Heart right ventricle (tissue), 16 donors: Measurements from ENCODE around the gene CDH11. TPM values are rescaled to one million over a fixed set of nuclear protein-coding genes. Genes with fewer than 3 reads are reported as not detected.

Source experiments
- ATAC-seq, 8 donors: fragments of 200-7000 bp; cut with Tn5 transposase; one replicate each; pipeline ENCODE4 v1.9.1; 2020; ENCODE audit warnings: mild to moderate bottlenecking in 8 of 8, moderate library complexity in 8 of 8, moderate number of reproducible peaks in 1 of 8
- DNase-seq, 2 donors: peaks; one replicate each; pipeline ENCODE4 v3.0.0-alpha.2; 2020
- H3K27ac ChIP-seq, 10 donors: fragments of 200-600 bp; sonication (generic) in 2 of 10; one replicate each; pipeline versions ENCODE4 v1.5.0 to v1.8.0; 2020 to 2022; ENCODE audit warnings: mild to moderate bottlenecking in 3 of 10
- H3K27me3 ChIP-seq, 7 donors: fragments of 200-600 bp; one replicate each; pipeline ENCODE4 v1.8.0; 2021 to 2022; ENCODE audit warnings: mild to moderate bottlenecking in 2 of 7
- H3K36me3 ChIP-seq, 9 donors: fragments of 200-600 bp; sonication (generic) in 1 of 9; one replicate each; pipeline versions ENCODE4 v1.5.0 to v1.8.0; 2020 to 2022; ENCODE audit warnings: mild to moderate bottlenecking in 2 of 9
- H3K4me1 ChIP-seq, 9 donors: fragments of 200-600 bp; sonication (generic) in 1 of 9; one replicate each; pipeline versions ENCODE4 v1.5.0 to v1.8.0; 2020 to 2022; ENCODE audit warnings: mild to moderate bottlenecking in 4 of 9
- H3K4me3 ChIP-seq, 10 donors: fragments of 200-600 bp; sonication (generic) in 2 of 10; one replicate each; pipeline versions ENCODE4 v1.5.0 to v1.8.0; 2020 to 2022; ENCODE audit warnings: mild to moderate bottlenecking in 7 of 10, moderate library complexity in 2 of 10
- H3K9me3 ChIP-seq, 11 donors: fragments of 200-600 bp in 10 of 11; sonication (generic) in 2 of 11; one replicate each; pipeline versions ENCODE4 v1.5.0 to v1.8.0; 2013 to 2022; ENCODE audit warnings: mild to moderate bottlenecking in 2 of 11, control low read depth in 1 of 11, moderate library complexity in 1 of 11
- CTCF ChIP-seq, 9 donors: fragments of 200-600 bp; sonication (generic) in 2 of 9; IDR thresholded peaks; one replicate each; pipeline versions ENCODE4 v1.5.0 to v1.8.0; 2021 to 2022; ENCODE audit warnings: antibody characterized with exemption in 9 of 9, mild to moderate bottlenecking in 5 of 9, moderate library complexity in 1 of 9
- WGBS, 2 donors: extraction: QIAGEN DNeasy Blood & Tissue Kit; methylation state at CpG; one replicate each; pipeline ENCODE4 v1.1.7; 2013; ENCODE audit warnings: inconsistent platforms in 1 of 2; 5-methylcytosine and 5-hydroxymethylcytosine counted together
- intact Hi-C, 10 donors: fragments of 100-400 bp; cut with DNase I; formaldehyde crosslinking; loops; one replicate each; pipeline versions ENCODE4 v1.11.1 to v1.14.2; 2022
- polyA plus RNA-seq, 2 donors: library from polyadenylated mRNA; stranded (reverse); fragments of 200-250 nt; gene quantifications; one replicate each; pipeline ENCODE4 v1.2.3, GENCODE V29; 2013
- total RNA-seq, 10 donors: library from RNA; stranded (reverse); fragmentation: NEBNext Ultra II Directional in 3 of 10; extraction: Animal tissue kit (Norgen Biotek cat#: 25700) in 3 of 10; gene quantifications; one replicate each; pipeline versions ENCODE4 v1.2.1 to v1.2.4, GENCODE V29; 2021 to 2023
- donor health status: Arrhythmogenic right ventricular cardiomyopathy.
- donor health status: ischemic (EF 13 %, LVEDD 7.1; RV severe dilation, severe dysfunction).
- donor health status: healthy with polysubstance abuse.
- donor health status: DM: no; HTN: yes; CAD: no.
- donor health status: DM: no; HTN: no; CAD: no.
- donor health status: ischemic (EF 25% LVEDD 6.9; RV normal size, moderate dysfunction).
- donor health status: ischemic (EF 25% LVEDD 5.7; RV mildly dilated, moderate dysfunction).
- donor health status: healthy.
- donor health status: DM: yes; HTN: yes; CAD: no.
- donor health status: Ischemic cardiomyopathy.
- donor health status: ischemic (EF 35%, LVEDD 5.7; RV mildly dilated, moderate dysfunction).
- donor health status: nonischemic (EF 11% LVEDD 7.7; RV severe dilation, severe dysfunction).
- donor health status: DM: yes; HTN: yes; CAD: no.
- donor health status: PGD.
- donor health status: ischemic (EF 29% LVEDD 5.4; RV normal size, mild dysfunction).
- donor health status: nonischemic (EF 23%, LVEDD 6.1; RV moderate dilation, normal function).

Gene CDH11
- total and polyA plus RNA-seq, 12 donors, result 1.7 to 29.6 (median 6.5) TPM

GRCh38 chr16:65117811-65118448 is 3.9 kb downstream of the CDH11 start:
- peak; percentile 75 to 93 (median 90) for TF ChIP-seq CTCF (IDR thresholded peaks at IDR 0.05)
- H3K27me3 ChIP-seq, result peaks cover 0 to 41% (median 16%) of the 10 kb centered on the region in 7 donors
- intact Hi-C loops, result loop anchor here in 7 of 10 donors (5.0 to 10.0 kb wide), 8 partner anchors 136 to 1753 kb away; no protein-coding TSS in a partner anchor
- no peak overlapping the region for H3K27ac ChIP-seq
- H3K4me3 ChIP-seq, result no peak overlapping the region
- 5 to 8% methylated on average over 8 of the region's 8 CpGs for WGBS, 2 donors
- H3K9me3 ChIP-seq, result no peaks in the 10 kb centered on the region
- H3K4me1 ChIP-seq, result peaks cover 0 to 33% (median 9%) of the 10 kb centered on the region in 9 donors
- DNase-seq (peak; percentile 53 to 72), ATAC-seq (peak in 7 of 8 donors; percentile 35 to 70 (median 64))
- peaks cover 0 to 9% (median 0%) of the 10 kb centered on the region in 9 donors for H3K36me3 ChIP-seq

- Histone ChIP-seq H3K4me3 (no peak overlapping the region), H3K9me3 (no peaks in the 10 kb centered on the region), H3K4me1 (peaks cover 0 to 25% (median 4%) of the 10 kb centered on the region in 9 donors), H3K27ac (no peak overlapping the region), H3K36me3 (peaks cover 0 to 9% (median 0%) of the 10 kb centered on the region in 9 donors), H3K27me3 (peaks cover 0 to 31% (median 8%) of the 10 kb centered on the region in 7 donors)
- intact Hi-C loops, result loop anchor here in 7 of 10 donors (5.0 to 10.0 kb wide), 8 partner anchors 135 to 1752 kb away; no protein-coding TSS in a partner anchor
- no peak for TF ChIP-seq CTCF (IDR thresholded peaks at IDR 0.05)
- ATAC-seq (no peak), DNase-seq (no peak)
- 80 to 83% methylated on average over 5 of the region's 5 CpGs for WGBS, 2 donors
Measured at GRCh38 chr16:65116818-65117430, 4.9 kb downstream of the CDH11 start.

- no peak for DNase-seq
- H3K9me3 ChIP-seq, result no peaks in the 10 kb centered on the region
- peaks cover 0 to 9% (median 0%) of the 10 kb centered on the region in 9 donors for H3K36me3 ChIP-seq
- WGBS, 2 donors, result 74 to 81% methylated on average over 4 of the region's 4 CpGs
- H3K4me3 ChIP-seq, result no peak overlapping the region
- no peak for ATAC-seq
- TF ChIP-seq CTCF (IDR thresholded peaks at IDR 0.05), result no peak
- intact Hi-C loops, result loop anchor here in 7 of 10 donors (5.0 to 10.0 kb wide), 8 partner anchors 134 to 1751 kb away; no protein-coding TSS in a partner anchor
- H3K27me3 ChIP-seq, result peaks cover 0 to 24% (median 2%) of the 10 kb centered on the region in 7 donors
- peaks cover 0 to 25% (median 4%) of the 10 kb centered on the region in 9 donors for H3K4me1 ChIP-seq
- H3K27ac ChIP-seq, result no peak overlapping the region
Measured at GRCh38 chr16:65116216-65116615, 5.6 kb downstream of the CDH11 start.

- Histone ChIP-seq H3K36me3 (peaks cover 0 to 9% (median 0%) of the 10 kb centered on the region in 9 donors), H3K4me1 (peaks cover 0 to 22% (median 4%) of the 10 kb centered on the region in 9 donors), H3K9me3 (no peaks in the 10 kb centered on the region), H3K27me3 (peaks cover 0 to 7% (median 0%) of the 10 kb centered on the region in 7 donors), H3K27ac (no peak overlapping the region), H3K4me3 (no peak overlapping the region)
- DNase-seq (no peak), ATAC-seq (no peak)
- TF ChIP-seq CTCF (IDR thresholded peaks at IDR 0.05), result no peak
- intact Hi-C loops, result loop anchor here in 5 of 10 donors (10.0 kb wide), 4 partner anchors 220 to 1750 kb away; no protein-coding TSS in a partner anchor
- WGBS, 2 donors, result 76 to 85% methylated on average over 9 of the region's 9 CpGs
Measured at GRCh38 chr16:65114527-65114926, 7.3 kb downstream of the CDH11 start.
